HT1080 (cell line): ENCODE measurements around the gene PSG2. TPM values are rescaled to one million over a fixed set of nuclear protein-coding genes. Genes with fewer than 3 reads are reported as not detected.
"Not testable (repeated sequence)": the region's sequence is repeated elsewhere in the genome, so short reads cannot be mapped to it uniquely, and the experiment has no call there.

ENCODE experiments used
- DNase-seq: peaks from one replicate; pipeline ENCODE4 v3.0.0-alpha.2; 2015; ENCODE audit warnings: low read depth
- total RNA-seq: library from RNA; depleted of rRNA; stranded (reverse); fragments of >200 nt; shearing (Covaris generic); gene quantifications from 2 replicates; pipeline ENCODE4 v1.2.3, GENCODE V29; 2014; rRNA removed

The PSG2 gene
- total RNA-seq, 1 experiment from 2014 or later: not detected

DNA sequence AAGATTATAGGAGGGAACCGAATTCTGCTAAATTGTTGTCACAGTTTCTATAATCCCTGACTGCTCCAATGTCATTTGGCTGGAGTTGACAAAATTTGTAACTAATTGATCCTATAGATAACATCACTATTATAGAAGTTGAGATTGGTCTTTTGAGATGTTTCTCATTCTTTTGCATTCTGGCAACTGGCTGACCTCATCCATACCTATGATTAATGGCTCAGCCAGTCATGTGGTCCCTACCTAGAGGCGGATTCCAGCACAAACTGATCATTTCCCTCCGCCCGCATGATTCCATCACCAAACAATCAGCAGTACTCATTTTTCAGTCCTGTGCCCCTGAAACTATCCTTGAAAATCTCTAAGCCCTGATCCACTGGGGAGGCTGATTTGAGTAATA is 4.2 kb downstream of the PSG2 start:
- peak; percentile 77 for DNase-seq

DNA sequence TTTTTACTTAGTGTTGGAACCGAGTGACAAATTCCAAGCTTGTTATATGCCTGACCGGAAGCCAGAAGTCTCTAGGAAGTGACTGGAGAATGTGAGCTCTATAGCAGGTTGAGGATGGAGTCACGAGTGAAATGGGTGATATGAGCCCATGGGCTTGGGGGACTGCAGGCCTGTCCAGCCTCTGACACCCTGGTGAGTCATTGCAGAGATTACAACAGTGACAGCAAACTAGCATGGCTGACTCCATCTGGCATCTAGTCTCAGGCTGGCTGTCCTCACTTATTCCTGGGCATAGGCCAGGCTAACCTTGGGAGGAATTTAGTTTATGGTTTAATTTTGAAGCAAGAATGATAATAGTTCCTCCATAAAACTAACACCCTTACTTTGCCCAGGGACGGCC is 4.6 kb downstream of the PSG2 start:
- peak; percentile 89 for DNase-seq

DNA sequence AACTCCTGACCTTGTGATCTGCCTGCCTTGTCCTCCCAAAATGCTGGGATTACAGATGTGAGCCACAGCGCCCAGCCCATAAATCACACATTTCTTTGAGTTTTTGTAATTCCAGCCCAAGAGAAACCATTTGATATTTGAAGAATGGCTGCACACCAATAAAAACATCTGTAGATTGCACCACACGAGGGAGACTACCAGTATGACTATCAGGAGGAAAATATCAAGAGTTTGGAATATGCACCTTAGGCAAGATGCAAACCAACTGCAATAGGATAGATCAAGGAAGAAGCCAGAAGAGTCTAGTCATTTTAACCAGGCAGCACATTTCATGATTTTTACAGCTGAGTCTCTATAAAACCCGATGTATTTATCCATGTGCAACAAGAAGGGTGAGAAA is 20.1 kb downstream of the PSG2 start:
- DNase-seq: not testable (repeated sequence)

DNA sequence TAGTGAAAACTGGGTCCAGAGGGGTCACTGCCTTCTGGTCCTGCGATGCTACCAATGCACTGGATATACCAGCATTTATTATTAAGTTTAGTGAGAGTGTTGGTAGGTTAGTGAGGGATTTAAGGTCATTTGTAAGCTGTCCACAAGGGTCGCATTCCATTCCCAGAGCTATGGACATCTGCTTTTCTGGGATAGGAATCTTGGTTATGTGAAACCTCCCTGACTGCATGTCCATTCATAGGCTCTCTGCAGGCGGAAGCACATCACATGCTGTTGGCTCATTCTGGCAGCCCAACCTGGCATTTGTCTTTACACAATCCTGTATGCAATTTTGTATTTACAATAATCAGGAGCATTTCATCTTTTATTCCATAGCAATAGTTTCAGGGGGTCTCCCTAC is 21.2 kb downstream of the PSG2 start:
- not testable (repeated sequence) for DNase-seq

DNA sequence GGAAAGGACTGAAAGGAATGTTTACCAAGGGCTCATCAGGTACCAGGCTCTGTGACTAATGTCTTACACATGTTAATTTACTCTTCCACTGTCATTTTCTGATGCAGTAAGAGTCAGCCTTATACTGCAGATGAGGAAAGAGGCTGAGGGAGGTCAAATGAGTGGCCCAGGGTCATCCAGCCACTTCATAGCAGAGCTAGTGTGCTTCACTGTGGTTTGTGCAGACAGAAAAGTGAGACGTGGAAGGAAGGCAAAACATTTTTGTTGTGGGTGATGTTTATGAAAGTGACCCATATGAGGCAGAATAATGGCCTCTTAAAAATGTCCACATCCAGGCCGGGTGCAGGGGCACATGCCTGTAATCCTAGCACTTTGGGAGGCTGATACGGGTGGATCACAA is 22.2 kb downstream of the PSG2 start:
- DNase-seq: peak; percentile 61

DNA sequence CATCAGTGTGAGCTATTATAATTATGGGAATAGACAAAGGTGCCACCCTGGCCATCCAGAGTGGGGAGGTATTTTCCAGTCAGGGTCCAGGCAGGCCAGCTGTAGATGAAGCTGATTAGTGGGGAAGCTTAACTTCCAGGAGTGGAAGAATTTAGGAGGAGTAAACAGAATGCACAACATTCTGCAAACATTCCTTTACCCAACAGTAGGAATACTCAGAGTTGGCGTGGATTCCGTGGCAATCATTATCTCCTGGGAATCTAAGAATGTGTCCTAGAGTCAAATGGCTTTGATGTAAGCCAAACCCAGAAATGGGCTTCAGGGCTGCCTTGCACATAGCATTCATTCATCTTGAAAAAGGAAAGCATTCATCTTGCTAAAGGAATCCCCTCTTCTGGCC is 23.0 kb downstream of the PSG2 start:
- DNase-seq: not testable (repeated sequence)

DNA sequence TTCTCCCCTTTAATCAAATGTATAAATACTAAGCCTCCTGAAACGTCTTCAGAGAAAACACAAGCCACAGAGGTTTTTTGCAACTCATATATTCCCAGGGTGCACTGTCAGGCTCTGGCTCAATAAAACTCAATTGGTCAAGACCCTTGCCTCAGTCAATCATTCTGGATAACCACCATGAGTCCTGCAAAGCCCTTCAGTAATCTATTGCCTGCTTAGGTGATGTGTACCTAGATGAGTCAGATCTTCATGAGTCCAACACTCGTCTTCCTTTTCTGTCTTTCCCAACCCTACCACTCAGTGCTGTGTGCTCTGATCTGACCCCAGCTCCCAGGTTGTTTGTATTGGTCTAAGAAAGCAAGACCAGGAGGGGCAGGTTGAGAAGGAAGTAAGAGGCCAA is 24.1 kb downstream of the PSG2 start:
- DNase-seq: not testable (repeated sequence)

DNA sequence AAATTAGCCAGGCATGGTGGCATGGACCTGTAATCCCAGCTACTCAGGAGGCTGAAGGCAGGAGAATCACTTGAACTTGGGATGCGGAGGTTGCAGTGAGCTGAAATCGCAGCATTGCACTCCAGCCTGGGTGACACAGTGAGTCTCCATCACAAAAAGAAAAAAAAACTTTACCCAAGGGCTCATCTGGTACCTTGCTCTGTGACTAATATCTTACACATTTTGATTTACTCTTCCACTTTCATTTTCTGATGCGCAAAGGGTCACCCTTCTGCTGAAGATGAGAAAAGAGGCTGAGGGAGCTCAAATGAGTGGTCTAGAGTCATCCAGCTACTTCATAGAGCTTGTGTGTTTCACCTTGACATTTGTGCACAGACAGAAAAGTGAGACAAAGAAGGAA is 34.5 kb downstream of the PSG2 start:
- not testable (repeated sequence) for DNase-seq

DNA sequence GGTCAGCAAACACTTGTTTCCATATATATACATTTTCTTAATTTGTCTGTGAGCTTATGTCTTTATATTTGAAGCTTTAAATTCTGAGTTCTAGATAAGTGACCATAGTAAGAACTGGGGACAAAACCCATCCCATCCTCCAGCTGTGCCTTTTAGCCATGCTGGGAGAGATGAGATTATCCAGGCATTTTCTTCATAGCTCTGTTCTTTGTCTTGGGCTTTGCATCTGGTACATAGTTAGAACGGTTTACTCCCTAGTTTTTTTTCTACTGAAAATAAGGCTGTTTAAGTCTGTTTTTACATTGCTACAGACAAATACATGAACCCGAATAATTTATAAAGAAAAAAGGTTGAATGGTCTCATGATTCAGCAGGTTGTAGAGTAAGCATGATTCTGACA is 35.9 kb downstream of the PSG2 start:
- DNase-seq: not testable (repeated sequence)

DNA sequence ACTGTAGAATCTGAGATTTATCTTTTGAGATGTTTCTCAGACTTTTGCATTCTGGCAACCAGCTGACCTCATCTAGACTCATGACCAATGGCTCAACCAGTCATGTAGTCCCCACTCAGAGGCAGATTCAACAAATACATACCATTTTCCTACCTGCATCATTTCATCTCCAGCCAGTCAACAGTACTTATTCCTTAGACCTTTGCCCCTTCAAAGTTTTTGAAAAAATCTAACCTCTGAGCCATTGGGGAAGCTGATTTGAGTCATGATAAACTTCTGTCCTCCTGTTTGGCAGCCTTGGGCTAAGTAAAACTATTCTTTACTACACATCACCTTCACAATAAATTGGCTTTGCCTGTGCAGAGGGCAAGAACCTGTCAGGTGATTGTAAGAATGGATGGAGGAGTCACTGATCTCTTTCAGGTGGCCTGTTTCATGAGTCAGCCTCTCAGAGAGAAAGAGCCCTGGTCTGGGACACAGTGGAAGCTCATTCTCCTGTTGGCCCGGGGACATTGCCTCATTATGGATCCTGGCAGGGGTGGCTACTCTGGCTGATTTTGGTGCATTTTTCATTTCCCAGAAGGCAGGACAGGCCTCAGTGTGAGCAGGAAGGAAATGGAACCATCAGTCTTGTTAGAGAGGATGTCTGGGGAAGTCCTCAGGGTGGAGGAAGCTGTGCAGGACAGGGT is 38.9 kb downstream of the PSG2 start:
- DNase-seq: not testable (repeated sequence)

DNA sequence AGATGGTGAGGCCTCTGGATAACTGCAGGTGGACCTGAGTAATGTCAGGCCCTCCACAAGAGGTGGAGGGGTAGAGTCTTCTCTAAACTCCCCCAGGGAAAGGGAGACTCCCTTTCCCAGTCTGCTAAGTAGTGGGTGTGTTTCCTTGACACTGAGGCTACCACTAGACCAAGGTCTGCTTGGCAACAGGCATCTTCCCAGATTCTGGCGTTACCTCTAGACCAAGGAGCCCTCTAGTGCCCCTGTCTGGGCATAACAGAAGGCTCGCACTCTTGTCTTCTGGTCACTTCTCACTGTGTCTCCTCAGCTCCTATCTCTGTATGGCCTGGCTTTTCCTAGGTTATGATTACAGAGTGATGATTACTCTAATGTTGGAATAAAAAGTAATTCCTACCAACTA is 50.9 kb downstream of the PSG2 start:
- DNase-seq: peak; percentile 45

DNA sequence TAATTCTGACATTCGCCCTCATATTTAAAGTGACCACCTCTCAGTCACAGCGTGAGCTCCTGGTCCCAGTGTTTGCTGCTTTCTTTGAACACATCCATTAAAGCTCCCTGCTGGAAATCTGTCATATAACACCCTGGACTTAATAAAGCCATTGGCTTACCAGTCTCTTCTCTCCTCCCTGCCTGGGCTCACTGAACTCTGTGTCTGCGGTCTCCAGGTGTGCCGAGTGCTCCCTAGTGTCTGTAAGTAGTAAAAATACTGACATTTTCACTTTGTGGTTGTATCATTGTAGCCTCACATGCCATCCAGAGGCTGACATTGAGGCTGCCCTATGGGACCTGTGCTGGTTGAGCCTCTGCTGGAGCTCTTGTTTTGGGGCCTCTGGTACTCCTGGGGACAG is 53.6 kb downstream of the PSG2 start:
- DNase-seq: no peak

DNA sequence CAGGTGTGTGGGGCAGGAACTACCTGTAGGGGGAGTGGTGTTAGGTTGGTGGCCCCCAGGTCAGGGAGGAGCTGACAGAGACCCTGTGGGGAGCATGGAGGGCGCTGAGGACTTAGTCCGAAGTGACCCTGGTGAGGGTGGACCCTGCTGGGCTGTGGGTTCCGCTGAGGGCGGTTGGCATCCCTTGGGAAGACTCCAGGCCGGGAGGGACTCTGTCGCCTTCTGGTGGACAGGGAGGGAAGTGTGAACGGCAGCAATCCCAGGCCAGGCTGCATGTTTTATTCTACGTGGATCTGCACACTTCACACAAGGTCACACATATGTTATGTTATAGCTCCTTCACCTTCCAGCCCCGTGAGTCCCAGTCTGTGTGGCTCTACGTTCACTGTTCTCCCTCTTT is 54.5 kb downstream of the PSG2 start:
- DNase-seq: not testable (repeated sequence)

DNA sequence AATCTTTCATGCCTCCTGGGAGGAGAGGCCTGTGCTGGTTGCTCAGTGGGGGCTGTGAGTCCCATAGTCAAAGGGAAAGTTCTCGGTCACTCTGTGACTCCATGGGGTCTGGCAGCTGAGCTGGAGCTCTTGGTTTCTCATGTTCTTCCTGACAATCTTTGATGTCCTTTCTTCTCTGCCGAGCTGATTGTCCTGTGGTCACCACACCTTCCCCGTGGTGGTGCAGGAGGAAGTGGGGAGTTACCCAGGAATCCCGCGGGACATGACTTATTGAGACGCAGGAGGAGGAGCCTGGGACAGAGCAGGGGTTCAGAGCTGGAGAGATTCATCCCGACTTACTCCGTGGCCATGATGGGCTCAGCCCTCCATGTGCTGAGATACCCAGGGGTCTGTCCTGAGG is 55.4 kb downstream of the PSG2 start:
- not testable (repeated sequence) for DNase-seq

DNA sequence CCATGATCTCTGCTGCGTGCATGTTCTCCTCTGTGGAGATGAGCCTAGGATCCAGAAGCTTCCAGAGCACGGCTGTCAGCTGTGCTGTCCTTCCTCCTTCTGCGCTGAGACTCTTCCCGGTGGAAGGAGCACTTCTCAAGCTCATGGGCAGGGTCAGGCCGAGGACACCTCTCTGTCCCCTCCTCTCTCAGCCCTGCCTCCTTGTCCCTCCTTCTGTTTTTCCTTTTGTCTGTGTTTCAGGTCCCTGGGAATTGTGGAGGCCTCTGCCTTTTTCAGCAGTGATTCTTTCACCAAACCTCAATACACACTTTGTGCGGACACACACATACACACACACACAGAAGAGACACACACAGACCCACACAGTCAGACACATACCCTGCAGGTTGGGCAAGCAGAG is 56.1 kb downstream of the PSG2 start, which contains the start of gene PSG11:
PSG11 (minus strand) TSS at position 101 of the 400 bp plus-strand sequence; CDS start at position 4, 97 bp downstream.
- DNase-seq: not testable (repeated sequence)

DNA sequence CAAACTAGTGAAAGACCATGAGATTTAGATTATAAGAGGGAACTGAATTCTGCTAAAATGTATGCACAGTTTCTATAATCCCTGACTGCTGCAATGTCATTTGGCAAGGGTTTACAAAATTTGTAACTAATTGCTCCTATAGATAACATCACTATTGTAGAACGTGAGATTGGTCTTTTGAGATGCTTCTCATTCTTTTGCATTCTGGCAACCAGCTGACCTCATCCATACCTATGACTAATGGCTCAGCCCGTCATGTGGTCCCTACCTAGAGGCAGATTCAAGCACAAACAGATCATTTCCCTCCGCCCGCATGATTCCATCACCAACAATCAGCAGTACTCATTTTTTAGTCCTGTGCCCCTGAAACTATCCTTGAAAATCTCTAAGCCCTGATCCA is 60.4 kb downstream of the PSG2 start:
- DNase-seq: peak; percentile 88

DNA sequence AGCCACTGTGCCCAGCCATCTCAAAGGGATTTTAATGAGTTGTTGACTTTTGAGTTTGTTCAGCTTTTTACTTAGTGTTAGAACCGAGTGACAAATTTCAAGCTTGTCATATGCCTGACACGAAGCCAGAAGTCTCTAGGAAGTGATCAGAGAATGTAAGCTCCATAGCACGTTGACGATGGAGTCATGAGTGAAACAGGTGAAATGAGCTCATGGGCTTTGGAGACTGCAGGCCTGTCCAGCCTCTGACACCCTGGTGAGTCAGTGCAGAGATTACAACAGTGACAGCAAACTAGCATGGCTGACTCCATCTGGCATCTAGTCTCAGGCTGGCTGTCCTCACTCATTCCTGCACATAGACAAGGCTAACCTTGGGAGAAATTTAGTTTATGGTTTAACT is 60.9 kb downstream of the PSG2 start:
- peak; percentile 89 for DNase-seq

DNA sequence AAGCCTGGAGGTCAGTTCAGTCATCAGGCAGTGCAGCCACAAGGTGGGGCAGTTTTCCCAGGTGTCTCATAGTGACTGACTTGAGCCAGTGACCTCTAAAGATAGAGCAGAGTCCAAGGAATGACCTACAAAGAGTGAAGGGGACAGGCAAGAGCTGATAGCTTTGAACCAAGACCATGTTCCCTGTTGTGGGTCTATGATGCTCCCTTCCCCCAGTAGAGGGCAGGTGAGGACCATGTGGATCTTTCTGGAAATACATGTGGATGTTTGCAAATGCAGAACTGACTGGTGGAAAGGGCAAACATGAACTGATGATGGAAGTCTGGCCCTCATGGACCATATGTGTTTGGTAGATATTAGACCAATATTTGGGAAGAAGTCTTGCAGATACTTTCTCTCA is 62.9 kb downstream of the PSG2 start:
- DNase-seq: not testable (repeated sequence)

Other genes with a start within 250 kb of the PSG2 start
- gene PSG1, start 203.0 kb downstream of the PSG2 start, total RNA-seq: 0.27 TPM in 1 of 2 replicates, not detected in the other
- gene PSG6, start 164.8 kb downstream of the PSG2 start, total RNA-seq: not detected in 2 replicates
- gene PSG7, start 145.5 kb downstream of the PSG2 start, total RNA-seq: 0.06 TPM in 1 of 2 replicates, not detected in the other
- gene PSG11, start 56.2 kb downstream of the PSG2 start, total RNA-seq: not detected in 2 replicates
- 0.21 and 0.40 TPM in 2 replicates for gene PSG5, start 103.8 kb upstream of the PSG2 start, total RNA-seq
- not detected in 2 replicates for gene PSG4, start 122.9 kb upstream of the PSG2 start, total RNA-seq
- 0.14 and 0.40 TPM in 2 replicates for gene PSG9, start 186.8 kb upstream of the PSG2 start, total RNA-seq